SH-SY5Y (cell line): ENCODE measurements around the gene RAB24.

Experiments
- GATA2 ChIP-seq: IDR thresholded peaks from 2 replicates; pipeline ENCODE4 v1.6.1; 2011; ENCODE audit warnings: mild to moderate bottlenecking, low read depth, low read length
- GATA3 ChIP-seq: IDR thresholded peaks from 2 replicates; pipeline ENCODE4 v1.6.1; 2011; ENCODE audit warnings: low read depth, mild to moderate bottlenecking, low read length, moderate library complexity

GRCh38 chr5:177334155-177334551 is 30.6 kb upstream of the RAB24 start:
- TF ChIP-seq GATA3 (no peak), GATA2 (no peak)
